Stimulated activated CD8-positive, alpha-beta memory T cell treated with anti-CD3 and anti-CD28 coated beads, Interleukin-12 subunit alpha, Interleukin-12 subunit beta, amount 100 ng/mL, for 1 hour (primary cell): ENCODE results near the gene BBC3.

ENCODE experiments used
- DNase-seq: peaks from one replicate; pipeline ENCODE4 v3.0.0-alpha.2; 2020; ENCODE audit warnings: low read depth

Gene BBC3

GRCh38 chr19:47230054-47230920 is 712 bp downstream of the BBC3 start:
- peak; percentile 69 for DNase-seq

GRCh38 chr19:47229676-47230053 is 1.3 kb downstream of the BBC3 start:
- DNase-seq: no peak

- no peak for DNase-seq
Observed at GRCh38 chr19:47228937-47229675, 1.9 kb downstream of the BBC3 start.

GRCh38 chr19:47228168-47228936 is 2.6 kb downstream of the BBC3 start:
- DNase-seq: no peak

GRCh38 chr19:47227352-47228167 is 3.4 kb downstream of the BBC3 start:
- DNase-seq: no peak

- no peak for DNase-seq
Observed at GRCh38 chr19:47226426-47227351, 4.3 kb downstream of the BBC3 start.

- DNase-seq: peak; percentile 75
Observed at GRCh38 chr19:47225746-47226425, 5.1 kb downstream of the BBC3 start.

GRCh38 chr19:47221890-47222289 is 9.1 kb downstream of the BBC3 start:
- DNase-seq: no peak

GRCh38 chr19:47221080-47221841 is 9.7 kb downstream of the BBC3 start:
- DNase-seq: no peak

- no peak for DNase-seq
Observed at GRCh38 chr19:47215581-47215980, 15.4 kb downstream of the BBC3 start.

- peak; percentile 79 for DNase-seq
Observed at GRCh38 chr19:47210689-47211316, 20.2 kb downstream of the BBC3 start.

GRCh38 chr19:47210180-47210490 is 20.9 kb downstream of the BBC3 start:
- DNase-seq: no peak

GRCh38 chr19:47209319-47210179 is 21.4 kb downstream of the BBC3 start:
- DNase-seq: no peak

- no peak for DNase-seq
Observed at GRCh38 chr19:47203254-47203653, 27.7 kb downstream of the BBC3 start.

- DNase-seq: no peak
Observed at GRCh38 chr19:47200530-47200929, 30.5 kb downstream of the BBC3 start.

GRCh38 chr19:47197141-47197540 is 33.9 kb downstream of the BBC3 start:
- no peak for DNase-seq

- no peak for DNase-seq
Observed at GRCh38 chr19:47195434-47195833, 35.6 kb downstream of the BBC3 start.

- DNase-seq: no peak
Observed at GRCh38 chr19:47190167-47190727, 40.8 kb downstream of the BBC3 start.
